Panc1 (cell line): ENCODE data around the gene ZBTB46.

Experiments
- CTCF ChIP-seq: fragments of 450-650 bp; IDR thresholded peaks from 2 replicates; pipeline ENCODE4 v1.5.1; 2017; ENCODE audit warnings: mild to moderate bottlenecking
- POLR2AphosphoS5 ChIP-seq: IDR thresholded peaks from 2 replicates; pipeline ENCODE4 v1.6.1; 2012; ENCODE audit warnings: mild to moderate bottlenecking, low read depth, low read length, moderate library complexity
- REST ChIP-seq, 2 experiments: IDR thresholded peaks; 2 replicates each; pipeline ENCODE4 v1.6.1; 2011 to 2012; ENCODE audit warnings: low read depth in 2 of 2, control low read depth in 1 of 2, low read length in 1 of 2, mild to moderate bottlenecking in 1 of 2, moderate library complexity in 1 of 2; ENCODE audit not compliant: insufficient read depth in 1 of 2
- SIN3A ChIP-seq: IDR thresholded peaks from 2 replicates; pipeline ENCODE4 v1.6.1; 2012; ENCODE audit warnings: low read depth, mild to moderate bottlenecking, low read length, moderate library complexity, borderline replicate concordance; ENCODE audit not compliant: insufficient read depth
- TCF7L2 ChIP-seq: IDR thresholded peaks from 2 replicates; pipeline ENCODE4 v1.6.1; 2011; ENCODE audit warnings: mild to moderate bottlenecking, low read depth, low read length, inconsistent platforms

DNA sequence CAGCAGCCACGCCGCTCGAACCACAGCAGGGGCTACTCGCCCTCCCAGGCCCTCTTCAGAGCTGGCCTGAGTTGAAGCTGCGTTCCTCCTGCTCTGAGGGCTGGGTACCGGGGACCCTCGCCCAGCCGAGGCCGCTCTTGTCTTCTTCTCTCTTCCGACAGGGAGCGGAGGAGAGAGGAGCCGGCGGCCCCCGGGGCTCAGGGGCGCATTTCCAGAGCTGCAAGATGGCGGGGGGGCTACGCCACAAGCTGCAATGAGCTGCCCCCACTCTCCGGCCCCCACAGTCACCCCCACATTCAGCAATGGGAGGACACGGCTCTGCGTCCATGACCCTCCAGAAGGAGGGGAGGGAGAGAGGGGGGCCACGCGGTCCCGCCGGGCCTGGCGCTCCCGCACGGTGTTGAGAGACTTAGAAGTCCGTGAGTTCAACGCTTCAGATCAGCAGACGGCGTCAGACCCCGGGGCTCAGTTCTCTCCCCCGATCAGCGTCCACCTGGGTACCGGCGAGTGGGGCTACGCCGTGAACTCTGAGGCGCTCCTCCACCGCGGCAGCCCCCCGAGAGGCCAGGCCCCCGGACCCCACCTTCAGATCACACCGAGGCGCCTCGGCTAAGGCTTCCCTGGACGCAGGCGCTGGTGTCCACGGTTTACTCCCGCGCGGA is 59.9 kb downstream of the ZBTB46 start:
- TF ChIP-seq CTCF (no peak), SIN3A (no peak), POLR2AphosphoS5 (no peak), REST (IDR thresholded peaks at IDR 0.05; ENCODE audit: insufficient read depth in 1 of 2, low read depth in 2 of 2, low read length in 1 of 2) (no peak), TCF7L2 (no peak)
